ENCODE measurements around the gene ZNF180.

Gene ZNF180

DNA sequence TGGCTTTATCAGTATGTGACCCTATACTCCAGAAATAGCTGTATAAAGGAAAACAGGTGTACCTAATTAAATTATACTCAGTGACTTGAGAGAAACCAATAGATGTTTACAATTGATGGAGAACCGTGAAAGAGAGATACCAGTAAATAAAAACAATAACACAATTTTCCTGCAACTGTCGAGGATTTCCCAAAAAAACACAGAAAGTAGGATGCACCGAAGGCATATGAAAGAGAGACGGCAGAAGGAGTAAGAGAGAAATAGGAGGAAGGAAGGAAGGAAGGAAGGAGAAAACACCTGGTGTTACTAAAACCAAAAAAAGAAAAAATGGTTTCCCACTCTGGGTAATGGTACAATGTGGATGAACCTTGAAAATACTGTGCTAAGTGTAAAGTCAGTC lies 45.2 kb downstream of the ZNF180 start:
- no peak for DNase-seq (ENCODE audit: low read depth)
- no peak overlapping the region for H3K4me3 ChIP-seq (ENCODE audit: low read depth, low read length)
- TF ChIP-seq, protein P1, sequence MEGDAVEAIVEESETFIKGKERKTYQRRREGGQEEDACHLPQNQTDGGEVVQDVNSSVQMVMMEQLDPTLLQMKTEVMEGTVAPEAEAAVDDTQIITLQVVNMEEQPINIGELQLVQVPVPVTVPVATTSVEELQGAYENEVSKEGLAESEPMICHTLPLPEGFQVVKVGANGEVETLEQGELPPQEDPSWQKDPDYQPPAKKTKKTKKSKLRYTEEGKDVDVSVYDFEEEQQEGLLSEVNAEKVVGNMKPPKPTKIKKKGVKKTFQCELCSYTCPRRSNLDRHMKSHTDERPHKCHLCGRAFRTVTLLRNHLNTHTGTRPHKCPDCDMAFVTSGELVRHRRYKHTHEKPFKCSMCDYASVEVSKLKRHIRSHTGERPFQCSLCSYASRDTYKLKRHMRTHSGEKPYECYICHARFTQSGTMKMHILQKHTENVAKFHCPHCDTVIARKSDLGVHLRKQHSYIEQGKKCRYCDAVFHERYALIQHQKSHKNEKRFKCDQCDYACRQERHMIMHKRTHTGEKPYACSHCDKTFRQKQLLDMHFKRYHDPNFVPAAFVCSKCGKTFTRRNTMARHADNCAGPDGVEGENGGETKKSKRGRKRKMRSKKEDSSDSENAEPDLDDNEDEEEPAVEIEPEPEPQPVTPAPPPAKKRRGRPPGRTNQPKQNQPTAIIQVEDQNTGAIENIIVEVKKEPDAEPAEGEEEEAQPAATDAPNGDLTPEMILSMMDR (IDR thresholded peaks at IDR 0.05; ENCODE audit: insufficient read depth, low read depth, low read length, missing control alignments), result no peak

DNA sequence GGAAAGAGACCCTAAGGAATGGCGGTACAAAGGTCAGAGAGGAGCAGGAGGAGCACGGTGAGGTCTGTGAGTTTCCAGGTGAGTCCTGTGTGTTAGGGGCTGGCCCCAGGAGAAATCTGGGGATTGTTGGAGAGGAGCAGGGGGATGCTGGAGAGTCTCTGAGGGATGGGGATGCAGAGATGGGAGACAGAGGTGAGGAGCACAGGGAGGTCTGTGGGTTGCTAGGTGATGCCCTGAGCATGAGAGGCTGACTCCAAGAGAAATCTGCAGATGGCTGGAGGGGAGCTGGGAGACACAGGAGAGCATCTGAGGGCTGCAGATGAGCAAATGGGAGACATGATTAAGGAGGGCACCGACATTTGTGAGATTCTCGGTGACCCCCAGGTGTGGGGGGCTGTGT lies 48.0 kb downstream of the ZNF180 start:
- no peak for DNase-seq (ENCODE audit: low read depth)
- no peak overlapping the region for H3K4me3 ChIP-seq (ENCODE audit: low read depth, low read length)
- TF ChIP-seq, protein P1 (IDR thresholded peaks at IDR 0.05; ENCODE audit: insufficient read depth, low read depth, low read length, missing control alignments), result no peak

- DNase-seq (ENCODE audit: low read depth), result no peak
- TF ChIP-seq, protein P1 (IDR thresholded peaks at IDR 0.05; ENCODE audit: insufficient read depth, low read depth, low read length, missing control alignments), result no peak
- no peak overlapping the region for H3K4me3 ChIP-seq (ENCODE audit: low read depth, low read length)
These were observed 48.6 kb downstream of the ZNF180 start for GRCh38 chr19:44451687-44452086.

DNA sequence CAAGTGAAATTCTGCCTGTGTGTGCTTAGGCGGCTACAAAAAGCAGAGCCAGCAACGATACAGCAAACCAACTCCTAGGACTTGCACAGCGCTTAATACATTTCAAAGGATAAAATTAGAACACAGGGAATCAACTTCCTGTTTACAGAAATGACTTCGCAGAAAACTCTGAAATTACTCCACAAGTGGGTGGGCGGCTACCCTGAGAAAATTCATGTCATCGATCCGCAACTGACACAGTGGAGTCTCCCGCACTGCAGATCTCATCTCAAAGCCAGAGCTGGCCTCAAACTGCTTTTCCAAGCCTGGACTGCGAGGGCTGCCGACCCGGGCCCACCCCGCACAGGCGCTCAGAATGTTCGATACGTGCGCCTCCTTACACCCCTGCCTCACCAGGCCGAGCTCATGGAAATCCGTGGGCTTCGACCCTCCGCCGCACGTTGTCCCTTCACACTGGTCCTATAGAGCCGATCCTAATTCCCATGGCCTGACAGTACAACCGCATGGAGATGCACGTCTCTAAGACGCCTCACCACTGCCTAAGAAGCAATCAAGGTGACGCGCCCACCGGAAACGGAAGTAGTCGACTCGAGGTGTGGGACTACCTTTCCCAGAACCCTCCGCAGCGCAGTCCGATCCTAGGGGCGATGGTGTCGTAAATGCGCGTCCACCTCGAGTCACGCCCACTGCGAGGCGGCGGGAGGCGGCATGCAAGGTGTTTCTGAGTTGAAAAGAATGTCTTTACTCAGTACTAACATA lies 52.2 kb downstream of the ZNF180 start, which contains the start of gene ZNF229:
Gene ZNF229 (minus strand): TSS at position 557 of the 759 bp plus-strand sequence. CDS start 5,625 bp downstream, outside the sequence.
- TF ChIP-seq, protein P1 (IDR thresholded peaks at IDR 0.05; ENCODE audit: insufficient read depth, low read depth, low read length, missing control alignments), result no peak
- DNase-seq (ENCODE audit: low read depth), result peak; percentile 33
- H3K4me3 ChIP-seq (ENCODE audit: low read depth, low read length), result no peak within 1 kb of the TSS

- no peak for DNase-seq (ENCODE audit: low read depth)
- H3K4me3 ChIP-seq (ENCODE audit: low read depth, low read length), result no peak overlapping the region
- TF ChIP-seq, protein P1 (IDR thresholded peaks at IDR 0.05; ENCODE audit: insufficient read depth, low read depth, low read length, missing control alignments), result no peak
These were observed 61.9 kb downstream of the ZNF180 start for GRCh38 chr19:44438441-44438840.

DNA sequence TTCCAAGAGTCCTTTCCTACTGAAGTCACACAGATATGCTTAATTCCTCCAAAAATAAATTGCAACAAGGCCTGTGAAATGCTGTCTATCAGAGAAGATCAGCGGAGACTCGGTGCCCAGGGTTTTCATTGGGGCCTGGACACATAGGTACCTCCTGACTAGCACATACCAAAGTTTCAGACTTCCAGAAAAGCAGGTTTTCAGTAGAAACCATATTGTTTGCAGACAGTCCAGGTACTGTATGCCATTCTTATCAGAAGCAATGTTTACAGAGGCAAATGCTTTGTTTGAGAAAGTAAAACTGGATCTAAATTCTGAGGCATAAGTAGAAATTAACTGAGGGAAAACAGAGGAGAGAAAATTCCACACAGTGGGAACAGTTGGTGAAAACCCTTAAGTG lies 64.9 kb downstream of the ZNF180 start:
- H3K4me3 ChIP-seq (ENCODE audit: low read depth, low read length), result no peak overlapping the region
- TF ChIP-seq, protein P1 (IDR thresholded peaks at IDR 0.05; ENCODE audit: insufficient read depth, low read depth, low read length, missing control alignments), result no peak
- no peak for DNase-seq (ENCODE audit: low read depth)

DNA sequence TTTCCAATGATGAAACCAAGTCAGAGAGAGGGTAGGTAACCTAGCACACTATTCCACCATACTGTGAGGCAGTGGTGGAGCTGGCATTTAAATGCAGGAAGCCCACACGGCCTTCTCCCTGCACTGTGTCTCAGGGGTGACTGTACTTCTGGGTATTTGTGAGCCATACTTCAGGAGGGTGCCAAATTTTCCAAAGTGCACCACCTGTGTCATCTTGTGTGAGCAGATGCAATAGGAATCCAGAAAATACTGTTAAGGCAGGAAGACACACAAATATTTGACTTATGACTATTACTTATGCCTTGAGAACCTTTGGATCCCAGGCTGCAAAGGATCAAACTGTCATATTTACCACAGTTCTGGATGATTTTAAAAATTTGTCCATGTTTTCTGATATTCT lies 69.4 kb downstream of the ZNF180 start:
- DNase-seq (ENCODE audit: low read depth), result no peak
- H3K4me3 ChIP-seq (ENCODE audit: low read depth, low read length), result no peak overlapping the region
- TF ChIP-seq, protein P1 (IDR thresholded peaks at IDR 0.05; ENCODE audit: insufficient read depth, low read depth, low read length, missing control alignments), result no peak

Data from GM12865 (cell line).